GM12878 (cell line): ENCODE data around the gene ZSCAN26. TPM values are rescaled to one million over a fixed set of nuclear protein-coding genes. Genes with fewer than 3 reads are reported as not detected.

Experiments used
- ATAC-seq: fragments of 200-7000 bp; cut with Tn5 transposase; 3 replicates; pipeline ENCODE4 v1.9.1; 2020; ENCODE audit warnings: mild to moderate bottlenecking, moderate library complexity
- BruUV-seq: library from RNA; stranded (reverse); fragments of 400-500 nt; replicated peaks from 2 replicates; lab custom pipeline; 2021; lab: Mats Ljungman, UMichigan
- CTCF ChIA-PET: fragments of 300-600 bp; sonication (Branson Sonifier 250); formaldehyde crosslinking; extraction: SDS; loops from one replicate; lab custom pipeline; 2021; ENCODE audit warnings: inconsistent platforms; lab: Yijun Ruan, JAX
- POLR2A ChIA-PET: fragments of 350-600 bp; formaldehyde crosslinking; extraction: SDS; loops from one replicate; lab custom pipeline; 2021; ENCODE audit warnings: inconsistent platforms; lab: Charles Lee
- RAD21 ChIA-PET: fragments of 300-600 bp; sonication (Branson Sonifier 250); formaldehyde crosslinking; loops from one replicate; lab custom pipeline; 2023; ENCODE audit warnings: antibody characterized with exemption; ENCODE audit not compliant: unreplicated experiment; lab: Charles Lee
- SMC1A ChIA-PET: fragments of 300-600 bp; sonication (Branson Sonifier 250); formaldehyde crosslinking; loops from one replicate; lab custom pipeline; 2023; ENCODE audit not compliant: unreplicated experiment, uncharacterized antibody; lab: Charles Lee
- DNase-seq: peaks from one replicate; pipeline ENCODE4 v3.0.0-alpha.2; 2011; ENCODE audit warnings: low read depth, low spot score
- FAIRE-seq: peaks from 3 replicates; lab custom pipeline; 2011; peaks lifted over from hg19 to GRCh38; lab: Jason Lieb, UNC
- H2AFZ ChIP-seq: 2 replicates; pipeline ENCODE4 v1.6.0; 2011; ENCODE audit warnings: low read depth, low read length, control low read depth; ENCODE audit not compliant: control insufficient read depth
- H3K27ac ChIP-seq: 2 replicates; pipeline ENCODE4 v1.5.1; 2011; ENCODE audit warnings: control low read depth; ENCODE audit not compliant: control insufficient read depth, insufficient read depth
- H3K27me3 ChIP-seq, 2 experiments: replicated peaks in 1 of 2; 2 replicates each; pipeline versions ENCODE4 v1.6.0 to v1.6.1; 2011; ENCODE audit warnings: low read length in 1 of 2; ENCODE audit not compliant: control insufficient read depth in 2 of 2, insufficient read depth in 2 of 2
- H3K36me3 ChIP-seq, 2 experiments: 2 replicates each; pipeline ENCODE4 v1.5.1; 2011; ENCODE audit warnings: low read length in 1 of 2; ENCODE audit not compliant: control insufficient read depth in 2 of 2, insufficient read depth in 2 of 2
- H3K4me1 ChIP-seq: 2 replicates; pipeline ENCODE4 v1.6.1; 2011; ENCODE audit warnings: mild to moderate bottlenecking, low read length, moderate library complexity, mixed read lengths; ENCODE audit not compliant: control insufficient read depth, insufficient read depth
- H3K4me2 ChIP-seq: 2 replicates; pipeline ENCODE4 v1.6.0; 2011; ENCODE audit warnings: control low read depth; ENCODE audit not compliant: control insufficient read depth, insufficient read depth
- H3K4me3 ChIP-seq: fragments of 200-600 bp; sonication (generic); 2 replicates; pipeline ENCODE4 v1.5.1; 2016
- H3K79me2 ChIP-seq: 2 replicates; pipeline ENCODE4 v1.6.0; 2011; ENCODE audit warnings: low read length; ENCODE audit not compliant: control insufficient read depth, insufficient read depth
- H3K9ac ChIP-seq: 2 replicates; pipeline ENCODE4 v1.8.0; 2011; ENCODE audit warnings: low read length, control low read depth, mixed read lengths; ENCODE audit not compliant: control insufficient read depth, insufficient read depth
- H3K9me3 ChIP-seq: replicated peaks from 3 replicates; pipeline ENCODE4 v1.5.1; 2011; ENCODE audit warnings: mild to moderate bottlenecking, low read length; ENCODE audit not compliant: control insufficient read depth, insufficient read depth
- H4K20me1 ChIP-seq: 2 replicates; pipeline ENCODE4 v1.6.0; 2011; ENCODE audit not compliant: control insufficient read depth, insufficient read depth
- CBX5 ChIP-seq: sonication (generic); IDR thresholded peaks from 2 replicates; pipeline ENCODE4 v1.6.1; 2016; ENCODE audit warnings: low read depth, moderate library complexity, mild to moderate bottlenecking, inconsistent platforms
- HCFC1 ChIP-seq: fragments of 150-350 bp; IDR thresholded peaks from 2 replicates; pipeline ENCODE4 v1.6.1; 2014; ENCODE audit warnings: low read length
- IKZF1 ChIP-seq: fragments of 450-650 bp; conservative IDR thresholded peaks from 2 replicates; pipeline ENCODE4 v1.6.1; 2017; ENCODE audit warnings: antibody characterized with exemption, mild to moderate bottlenecking
- NFXL1 ChIP-seq: fragments of 450-650 bp; IDR thresholded peaks from 2 replicates; pipeline ENCODE4 v1.6.1; 2017; ENCODE audit warnings: antibody characterized with exemption, mild to moderate bottlenecking, borderline replicate concordance
- NRF1 ChIP-seq: conservative IDR thresholded peaks from 2 replicates; pipeline ENCODE4 v1.6.1; 2011; ENCODE audit warnings: mild to moderate bottlenecking, low read depth, low read length, improper control_type of control experiment
- TARDBP ChIP-seq: IDR thresholded peaks from 2 replicates; pipeline ENCODE4 v1.6.1; 2016; ENCODE audit warnings: borderline replicate concordance
- TCF12 ChIP-seq: IDR thresholded peaks from 2 replicates; pipeline ENCODE4 v1.6.1; 2011; ENCODE audit warnings: low read depth, mild to moderate bottlenecking, low read length
- YBX1 ChIP-seq: fragments of 450-650 bp; IDR thresholded peaks from 2 replicates; pipeline ENCODE4 v1.6.1; 2016; ENCODE audit warnings: antibody characterized with exemption
- ZBED1 ChIP-seq: IDR thresholded peaks from 2 replicates; pipeline ENCODE4 v1.6.1; 2016; ENCODE audit warnings: borderline replicate concordance
- ZNF207 ChIP-seq: fragments of 450-650 bp; IDR thresholded peaks from 2 replicates; pipeline ENCODE4 v1.6.1; 2014; ENCODE audit warnings: antibody characterized with exemption, mild to moderate bottlenecking, borderline replicate concordance
- ZNF622 ChIP-seq: fragments of 450-650 bp; IDR thresholded peaks from 2 replicates; pipeline ENCODE4 v1.6.1; 2017; ENCODE audit warnings: mild to moderate bottlenecking, inconsistent platforms
- WGBS: methylation state at CpG from one replicate; pipeline ENCODE4 v1.1.6; 2016; ENCODE audit warnings: low lambda C conversion rate; ENCODE audit not compliant: insufficient replicate concordance, insufficient coverage; ENCODE audit errors: missing lambda C conversion rate; 5-methylcytosine and 5-hydroxymethylcytosine counted together
- in situ Hi-C: fragments of 300-500 bp; cut with MboI; formaldehyde crosslinking; loops from 9 replicates; pipeline ENCODE4 v1.14.3; 2018; ENCODE audit warnings: mixed read lengths
- intact Hi-C: fragments of 100-400 bp; cut with micrococcal nuclease; formaldehyde crosslinking; loops from one replicate; pipeline ENCODE4 v1.14.2; 2022; ENCODE audit not compliant: unreplicated experiment
- polyA plus RNA-seq, 11 experiments: library from polyadenylated mRNA; depleted of rRNA in 4 of 11; unstranded in 6 of 11; stranded (reverse) in 5 of 11; fragments of >200 nt; fragmentation: Nextera tagmentation in 4 of 11; fragmentation: Illumina TruSeq in 1 of 11; extraction: Ambion mirVana in 4 of 11; extraction: Trizol in 1 of 11; gene quantifications; 1 replicate in 1 of 11; 2 replicates in 10 of 11; pipeline versions ENCODE4 v1.2.1 to v1.2.3, GENCODE V29; 2011 to 2016; ENCODE audit warnings: inconsistent platforms in 2 of 11, missing spikeins in 2 of 11, low read depth in 1 of 11
- total RNA-seq, 4 experiments: library from RNA; depleted of rRNA in 3 of 4; stranded (reverse); fragments of >200 nt in 3 of 4; fragmentation: Illumina TruSeq in 1 of 4; extraction: Trizol in 1 of 4; gene quantifications; 2 replicates each; pipeline versions ENCODE4 v1.2.1 to v1.2.3, GENCODE V29; 2013 to 2021
- TF ChIP-seq, protein P1 (sequence below): fragments of 450-650 bp; formaldehyde crosslinking; IDR thresholded peaks from 2 replicates; pipeline ENCODE4 v1.4.0; 2022; ENCODE audit warnings: mild to moderate bottlenecking, moderate library complexity
- TF ChIP-seq, protein P2 (sequence below): fragments of 450-650 bp; IDR thresholded peaks from 2 replicates; pipeline ENCODE4 v1.6.1; 2014; ENCODE audit warnings: mild to moderate bottlenecking
- TF ChIP-seq, protein P3 (sequence below): IDR thresholded peaks from 2 replicates; pipeline ENCODE4 v1.6.1; 2012; ENCODE audit warnings: low read depth, low read length, improper control_type of control experiment
- TF ChIP-seq, protein P4 (sequence below): fragments of 450-650 bp; IDR thresholded peaks from 2 replicates; pipeline ENCODE4 v1.6.1; 2016; ENCODE audit warnings: mild to moderate bottlenecking, moderate library complexity, borderline replicate concordance

ZSCAN26 gene
- total and polyA plus RNA-seq, 10 of the 15 experiments (the other 5 are each of a cell fraction or from before 2014, with no cell fraction given) = 4.5 to 13.3 (median 6.5) TPM

DNA sequence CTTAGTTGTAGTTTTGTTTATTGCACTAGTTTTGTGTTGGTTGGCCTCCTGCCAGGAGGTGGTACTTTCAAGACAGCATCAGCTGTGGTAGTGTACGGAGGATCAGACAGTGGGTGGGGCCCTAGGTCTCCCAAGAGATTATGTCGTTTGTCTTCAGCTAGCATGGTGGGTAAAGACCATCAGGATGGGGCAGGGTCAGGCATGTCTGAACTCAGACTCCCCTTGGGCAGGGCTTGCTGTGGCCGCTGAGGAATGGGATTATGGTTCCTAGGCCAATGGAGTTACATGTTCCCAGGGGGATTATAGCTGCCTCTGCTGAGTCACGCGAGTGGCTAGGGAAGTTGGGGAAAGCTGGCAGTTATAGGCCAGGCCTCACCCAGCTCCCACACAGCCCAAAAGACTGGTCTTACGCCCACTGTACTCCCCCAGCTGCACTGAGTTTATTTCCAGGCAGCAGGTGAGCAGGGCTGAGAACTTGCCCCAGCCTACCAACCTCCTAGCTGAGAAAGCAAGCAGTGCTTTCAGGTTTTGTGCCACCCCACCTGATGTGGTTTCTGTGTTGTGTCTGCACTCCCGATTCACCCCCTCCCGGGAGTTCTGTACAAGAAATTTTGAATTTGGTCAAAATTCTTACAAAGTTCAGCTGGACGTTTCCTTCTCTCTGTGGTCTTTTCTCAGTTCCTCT lies 44.3 kb downstream of the ZSCAN26 start (continued):
- TF ChIP-seq, protein P1, sequence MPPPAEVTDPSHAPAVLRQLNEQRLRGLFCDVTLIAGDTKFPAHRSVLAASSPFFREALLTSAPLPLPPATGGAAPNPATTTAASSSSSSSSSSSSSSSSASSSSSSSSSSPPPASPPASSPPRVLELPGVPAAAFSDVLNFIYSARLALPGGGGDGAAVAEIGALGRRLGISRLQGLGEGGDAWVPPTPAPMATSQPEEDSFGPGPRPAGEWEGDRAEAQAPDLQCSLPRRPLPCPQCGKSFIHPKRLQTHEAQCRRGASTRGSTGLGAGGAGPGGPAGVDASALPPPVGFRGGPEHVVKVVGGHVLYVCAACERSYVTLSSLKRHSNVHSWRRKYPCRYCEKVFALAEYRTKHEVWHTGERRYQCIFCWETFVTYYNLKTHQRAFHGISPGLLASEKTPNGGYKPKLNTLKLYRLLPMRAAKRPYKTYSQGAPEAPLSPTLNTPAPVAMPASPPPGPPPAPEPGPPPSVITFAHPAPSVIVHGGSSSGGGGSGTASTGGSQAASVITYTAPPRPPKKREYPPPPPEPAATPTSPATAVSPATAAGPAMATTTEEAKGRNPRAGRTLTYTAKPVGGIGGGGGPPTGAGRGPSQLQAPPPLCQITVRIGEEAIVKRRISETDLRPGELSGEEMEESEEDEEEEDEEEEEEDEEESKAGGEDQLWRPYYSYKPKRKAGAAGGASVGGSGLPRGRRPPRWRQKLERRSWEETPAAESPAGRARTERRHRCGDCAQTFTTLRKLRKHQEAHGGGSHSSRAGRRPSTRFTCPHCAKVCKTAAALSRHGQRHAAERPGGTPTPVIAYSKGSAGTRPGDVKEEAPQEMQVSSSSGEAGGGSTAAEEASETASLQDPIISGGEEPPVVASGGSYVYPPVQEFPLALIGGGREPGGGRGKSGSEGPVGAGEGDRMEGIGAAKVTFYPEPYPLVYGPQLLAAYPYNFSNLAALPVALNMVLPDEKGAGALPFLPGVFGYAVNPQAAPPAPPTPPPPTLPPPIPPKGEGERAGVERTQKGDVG = no peak
- TF ChIP-seq CBX5 = no peak
- TF ChIP-seq, protein P2, sequence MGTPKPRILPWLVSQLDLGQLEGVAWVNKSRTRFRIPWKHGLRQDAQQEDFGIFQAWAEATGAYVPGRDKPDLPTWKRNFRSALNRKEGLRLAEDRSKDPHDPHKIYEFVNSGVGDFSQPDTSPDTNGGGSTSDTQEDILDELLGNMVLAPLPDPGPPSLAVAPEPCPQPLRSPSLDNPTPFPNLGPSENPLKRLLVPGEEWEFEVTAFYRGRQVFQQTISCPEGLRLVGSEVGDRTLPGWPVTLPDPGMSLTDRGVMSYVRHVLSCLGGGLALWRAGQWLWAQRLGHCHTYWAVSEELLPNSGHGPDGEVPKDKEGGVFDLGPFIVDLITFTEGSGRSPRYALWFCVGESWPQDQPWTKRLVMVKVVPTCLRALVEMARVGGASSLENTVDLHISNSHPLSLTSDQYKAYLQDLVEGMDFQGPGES = no peak
- no peak for TF ChIP-seq NFXL1
- no peak for TF ChIP-seq ZBED1
- TF ChIP-seq NRF1 = no peak
- no peak for TF ChIP-seq TARDBP

DNA sequence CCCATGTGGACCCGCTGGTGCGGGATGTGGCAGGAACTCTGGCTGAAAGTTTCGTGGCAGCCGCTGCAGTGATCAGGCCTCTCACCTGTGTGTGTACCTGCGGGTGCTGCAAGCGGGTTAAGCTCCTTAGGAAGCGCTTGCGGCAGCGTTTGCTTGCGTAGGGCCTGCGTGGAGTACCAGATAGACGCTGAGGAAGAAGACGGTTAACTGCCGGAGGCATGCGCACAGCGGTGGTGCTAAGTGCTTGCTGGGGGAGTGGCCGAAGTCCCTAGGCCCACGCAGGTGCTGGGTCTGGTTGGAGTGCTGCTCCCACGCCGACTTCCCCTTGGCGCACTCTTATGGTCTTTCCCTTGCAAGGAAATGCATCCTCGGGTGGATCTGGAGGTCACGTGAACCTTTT lies 46.0 kb downstream of the ZSCAN26 start:
- intact Hi-C loops = no loop called here
- POLR2A ChIA-PET = no interaction called here
- in situ Hi-C loops = no loop called here
- H2AFZ ChIP-seq = no peak overlapping the region
- RAD21 ChIA-PET = no interaction called here
- H3K4me2 ChIP-seq = no peak overlapping the region
- no peaks in the 10 kb centered on the region for H3K36me3 ChIP-seq
- no peaks in the 10 kb centered on the region; the same call in 1 of the 2 replicates for H3K4me1 ChIP-seq
- WGBS = 86% methylated on average over 23 of the region's 23 CpGs
- H3K27me3 ChIP-seq = no peaks in the 10 kb centered on the region
- CTCF ChIA-PET = interaction anchor here (0.7 to 1.7 kb wide), 2 partner anchors 27 to 70 kb away, joined by 3 to 6 read pairs; no protein-coding TSS in a partner anchor
- SMC1A ChIA-PET = interaction anchor here (0.7 to 1.6 kb wide), 2 partner anchors 15 to 37 kb away, joined by 3 to 4 read pairs; partner anchors contain the start of gene ZKSCAN3
- no peak for DNase-seq
- H3K9ac ChIP-seq = no peak overlapping the region
- no peaks in the 10 kb centered on the region for H3K9me3 ChIP-seq
- no peak overlapping the region for H3K4me3 ChIP-seq
- ATAC-seq = no peak
- H3K79me2 ChIP-seq = no peaks in the 10 kb centered on the region
- no peak for FAIRE-seq
- H4K20me1 ChIP-seq = no peaks in the 10 kb centered on the region
- BruUV-seq = no TSS peak
- no peak overlapping the region for H3K27ac ChIP-seq
- TF ChIP-seq, protein P3, sequence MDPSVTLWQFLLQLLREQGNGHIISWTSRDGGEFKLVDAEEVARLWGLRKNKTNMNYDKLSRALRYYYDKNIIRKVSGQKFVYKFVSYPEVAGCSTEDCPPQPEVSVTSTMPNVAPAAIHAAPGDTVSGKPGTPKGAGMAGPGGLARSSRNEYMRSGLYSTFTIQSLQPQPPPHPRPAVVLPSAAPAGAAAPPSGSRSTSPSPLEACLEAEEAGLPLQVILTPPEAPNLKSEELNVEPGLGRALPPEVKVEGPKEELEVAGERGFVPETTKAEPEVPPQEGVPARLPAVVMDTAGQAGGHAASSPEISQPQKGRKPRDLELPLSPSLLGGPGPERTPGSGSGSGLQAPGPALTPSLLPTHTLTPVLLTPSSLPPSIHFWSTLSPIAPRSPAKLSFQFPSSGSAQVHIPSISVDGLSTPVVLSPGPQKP = no peak
- TF ChIP-seq IKZF1 (no peak), ZNF207 (no peak), ZNF622 (no peak), YBX1 (no peak), TCF12 (no peak), HCFC1 (no peak)
- TF ChIP-seq, protein P4, sequence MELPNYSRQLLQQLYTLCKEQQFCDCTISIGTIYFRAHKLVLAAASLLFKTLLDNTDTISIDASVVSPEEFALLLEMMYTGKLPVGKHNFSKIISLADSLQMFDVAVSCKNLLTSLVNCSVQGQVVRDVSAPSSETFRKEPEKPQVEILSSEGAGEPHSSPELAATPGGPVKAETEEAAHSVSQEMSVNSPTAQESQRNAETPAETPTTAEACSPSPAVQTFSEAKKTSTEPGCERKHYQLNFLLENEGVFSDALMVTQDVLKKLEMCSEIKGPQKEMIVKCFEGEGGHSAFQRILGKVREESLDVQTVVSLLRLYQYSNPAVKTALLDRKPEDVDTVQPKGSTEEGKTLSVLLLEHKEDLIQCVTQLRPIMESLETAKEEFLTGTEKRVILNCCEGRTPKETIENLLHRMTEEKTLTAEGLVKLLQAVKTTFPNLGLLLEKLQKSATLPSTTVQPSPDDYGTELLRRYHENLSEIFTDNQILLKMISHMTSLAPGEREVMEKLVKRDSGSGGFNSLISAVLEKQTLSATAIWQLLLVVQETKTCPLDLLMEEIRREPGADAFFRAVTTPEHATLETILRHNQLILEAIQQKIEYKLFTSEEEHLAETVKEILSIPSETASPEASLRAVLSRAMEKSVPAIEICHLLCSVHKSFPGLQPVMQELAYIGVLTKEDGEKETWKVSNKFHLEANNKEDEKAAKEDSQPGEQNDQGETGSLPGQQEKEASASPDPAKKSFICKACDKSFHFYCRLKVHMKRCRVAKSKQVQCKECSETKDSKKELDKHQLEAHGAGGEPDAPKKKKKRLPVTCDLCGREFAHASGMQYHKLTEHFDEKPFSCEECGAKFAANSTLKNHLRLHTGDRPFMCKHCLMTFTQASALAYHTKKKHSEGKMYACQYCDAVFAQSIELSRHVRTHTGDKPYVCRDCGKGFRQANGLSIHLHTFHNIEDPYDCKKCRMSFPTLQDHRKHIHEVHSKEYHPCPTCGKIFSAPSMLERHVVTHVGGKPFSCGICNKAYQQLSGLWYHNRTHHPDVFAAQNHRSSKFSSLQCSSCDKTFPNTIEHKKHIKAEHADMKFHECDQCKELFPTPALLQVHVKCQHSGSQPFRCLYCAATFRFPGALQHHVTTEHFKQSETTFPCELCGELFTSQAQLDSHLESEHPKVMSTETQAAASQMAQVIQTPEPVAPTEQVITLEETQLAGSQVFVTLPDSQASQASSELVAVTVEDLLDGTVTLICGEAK = no peak
